GM21360 (cell line): ENCODE results near the gene CNTN4.
A peak's percentile ranks its signal among the peaks of the same experiment; 100 is the strongest.

Experiments
- ATAC-seq: cut with Tn5 transposase; IDR thresholded peaks from one replicate; pipeline ENCODE4 v1.9.1; 2021; ENCODE audit warnings: mild to moderate bottlenecking, moderate library complexity; ENCODE audit not compliant: unreplicated experiment

Gene CNTN4

GRCh38 chr3:3081381-3082233, 982.9 kb downstream of the CNTN4 start:
- peak; percentile 30 for ATAC-seq

- peak; percentile 75 for ATAC-seq
Measured at GRCh38 chr3:3082234-3082924, 983.7 kb downstream of the CNTN4 start.

GRCh38 chr3:3084890-3085289, 986.2 kb downstream of the CNTN4 start:
- ATAC-seq = no peak

- ATAC-seq = peak; percentile 36
Measured at GRCh38 chr3:3085782-3086181, 987.1 kb downstream of the CNTN4 start.

GRCh38 chr3:3086239-3086638, 987.6 kb downstream of the CNTN4 start:
- no peak for ATAC-seq

GRCh38 chr3:3087279-3087678, 988.6 kb downstream of the CNTN4 start:
- ATAC-seq = no peak

GRCh38 chr3:3087716-3088465, 989.2 kb downstream of the CNTN4 start:
- ATAC-seq = no peak

GRCh38 chr3:3089017-3089416, 990.4 kb downstream of the CNTN4 start:
- ATAC-seq = peak; percentile 96

GRCh38 chr3:3097958-3098357, 999.3 kb downstream of the CNTN4 start:
- ATAC-seq = no peak

- peak; percentile 77 for ATAC-seq
Measured at GRCh38 chr3:3101660-3102458, 1003.2 kb downstream of the CNTN4 start.

- no peak for ATAC-seq
Measured at GRCh38 chr3:3102751-3103150, 1004.1 kb downstream of the CNTN4 start.

- ATAC-seq = no peak
Measured at GRCh38 chr3:3105246-3105645, 1006.6 kb downstream of the CNTN4 start.

- no peak for ATAC-seq
Measured at GRCh38 chr3:3105815-3106214, 1007.1 kb downstream of the CNTN4 start.

GRCh38 chr3:3107181-3107580, 1008.5 kb downstream of the CNTN4 start:
- no peak for ATAC-seq
